Choroid plexus epithelial cell (primary cell): Measurements from ENCODE around the gene PLD1.
A peak's percentile ranks its signal among the peaks of the same experiment; 100 is the strongest.

Experiments
- DNase-seq: peaks from one replicate; pipeline ENCODE4 v3.0.0-alpha.2; 2010; ENCODE audit warnings: low read depth
- H3K4me3 ChIP-seq: 2 replicates; pipeline ENCODE4 v1.5.1; 2011; ENCODE audit warnings: low read depth, mild to moderate bottlenecking, control low read depth, low read length, moderate library complexity
- TF ChIP-seq, protein P1 (sequence below): conservative IDR thresholded peaks from 2 replicates; pipeline ENCODE4 v1.5.1; 2011; ENCODE audit warnings: low read depth, mild to moderate bottlenecking, control low read depth, inconsistent platforms, low read length, moderate library complexity

PLD1 gene

DNA sequence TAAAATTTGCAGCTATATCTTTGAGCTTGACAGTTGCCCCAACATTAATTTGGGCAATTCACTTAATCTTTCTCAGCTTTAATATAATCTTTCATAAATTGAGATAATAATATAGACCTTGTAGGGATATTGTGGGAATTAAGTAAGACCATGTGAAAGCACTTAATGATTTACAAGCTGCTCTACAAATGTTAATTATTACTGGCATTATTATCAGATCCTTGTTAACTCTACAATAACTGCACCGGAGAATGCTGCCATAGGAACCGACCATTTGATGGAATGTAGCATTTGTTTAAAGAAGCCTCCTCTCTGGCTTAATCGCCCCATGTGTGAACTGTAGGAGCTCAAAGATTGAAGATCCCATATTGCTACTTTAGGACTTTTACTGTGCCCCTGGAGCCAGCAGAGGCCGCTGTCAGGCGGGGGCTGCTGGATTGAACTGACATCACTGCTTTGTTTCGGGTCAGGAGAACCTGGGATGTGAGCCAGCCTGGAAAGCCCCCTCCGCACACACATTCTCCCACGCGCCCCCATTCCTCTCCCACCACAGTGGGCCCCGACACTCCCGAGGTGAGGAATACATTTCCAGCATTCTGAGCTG, 195.9 kb downstream of the PLD1 start:
- TF ChIP-seq, protein P1, sequence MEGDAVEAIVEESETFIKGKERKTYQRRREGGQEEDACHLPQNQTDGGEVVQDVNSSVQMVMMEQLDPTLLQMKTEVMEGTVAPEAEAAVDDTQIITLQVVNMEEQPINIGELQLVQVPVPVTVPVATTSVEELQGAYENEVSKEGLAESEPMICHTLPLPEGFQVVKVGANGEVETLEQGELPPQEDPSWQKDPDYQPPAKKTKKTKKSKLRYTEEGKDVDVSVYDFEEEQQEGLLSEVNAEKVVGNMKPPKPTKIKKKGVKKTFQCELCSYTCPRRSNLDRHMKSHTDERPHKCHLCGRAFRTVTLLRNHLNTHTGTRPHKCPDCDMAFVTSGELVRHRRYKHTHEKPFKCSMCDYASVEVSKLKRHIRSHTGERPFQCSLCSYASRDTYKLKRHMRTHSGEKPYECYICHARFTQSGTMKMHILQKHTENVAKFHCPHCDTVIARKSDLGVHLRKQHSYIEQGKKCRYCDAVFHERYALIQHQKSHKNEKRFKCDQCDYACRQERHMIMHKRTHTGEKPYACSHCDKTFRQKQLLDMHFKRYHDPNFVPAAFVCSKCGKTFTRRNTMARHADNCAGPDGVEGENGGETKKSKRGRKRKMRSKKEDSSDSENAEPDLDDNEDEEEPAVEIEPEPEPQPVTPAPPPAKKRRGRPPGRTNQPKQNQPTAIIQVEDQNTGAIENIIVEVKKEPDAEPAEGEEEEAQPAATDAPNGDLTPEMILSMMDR = peak; percentile 86
- H3K4me3 ChIP-seq = no peak overlapping the region
- DNase-seq = peak; percentile 65

DNA sequence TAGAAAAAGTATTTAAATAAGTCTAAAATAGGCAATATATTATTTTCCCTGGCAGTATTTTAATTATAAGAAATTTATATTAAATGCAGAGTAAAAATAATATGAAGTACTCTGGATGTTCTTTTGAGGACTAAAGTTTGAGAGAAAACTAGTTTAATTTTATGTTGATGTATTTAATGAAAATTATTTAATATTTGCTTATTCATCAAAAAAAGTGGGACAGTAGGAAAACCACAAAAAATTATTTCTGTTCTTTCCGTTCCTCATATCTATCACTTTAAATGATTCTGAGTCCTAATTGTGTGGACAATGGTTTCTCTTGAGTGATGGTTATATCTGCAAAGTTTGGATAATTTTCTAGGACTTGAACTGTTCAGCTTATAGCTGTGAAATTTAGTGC, 202.8 kb downstream of the PLD1 start:
- TF ChIP-seq, protein P1 = no peak
- no peak for DNase-seq
- no peak overlapping the region for H3K4me3 ChIP-seq

DNA sequence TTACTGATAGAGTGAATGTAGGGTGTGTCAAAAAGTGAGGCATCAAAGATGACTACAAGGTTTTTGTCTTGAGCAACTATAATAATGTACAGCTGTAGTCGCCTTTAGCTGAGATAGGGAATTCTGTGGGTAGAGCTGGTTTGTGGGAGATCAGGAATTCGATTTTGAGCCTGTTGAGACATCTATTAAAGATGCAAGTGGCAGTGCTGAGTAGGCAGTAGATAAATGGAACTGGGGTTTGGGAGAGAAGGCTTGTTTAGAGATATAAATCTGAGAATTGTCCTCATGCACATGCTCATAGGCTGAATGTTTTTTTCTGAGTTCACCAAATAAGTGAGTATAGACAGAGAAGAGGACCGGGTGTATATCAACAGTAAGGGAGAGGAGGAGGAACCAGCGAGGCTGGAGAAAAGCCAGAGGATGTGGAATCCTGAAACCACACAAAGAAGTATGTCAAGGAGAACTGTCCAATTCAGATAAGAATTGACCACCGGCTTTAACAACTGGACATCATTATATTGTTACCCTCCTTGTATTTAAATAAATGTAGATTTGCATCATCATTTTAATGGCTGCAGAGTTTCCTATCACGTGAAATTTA, 204.0 kb downstream of the PLD1 start:
- H3K4me3 ChIP-seq = no peak overlapping the region
- TF ChIP-seq, protein P1 = no peak
- DNase-seq = peak; percentile 64

DNA sequence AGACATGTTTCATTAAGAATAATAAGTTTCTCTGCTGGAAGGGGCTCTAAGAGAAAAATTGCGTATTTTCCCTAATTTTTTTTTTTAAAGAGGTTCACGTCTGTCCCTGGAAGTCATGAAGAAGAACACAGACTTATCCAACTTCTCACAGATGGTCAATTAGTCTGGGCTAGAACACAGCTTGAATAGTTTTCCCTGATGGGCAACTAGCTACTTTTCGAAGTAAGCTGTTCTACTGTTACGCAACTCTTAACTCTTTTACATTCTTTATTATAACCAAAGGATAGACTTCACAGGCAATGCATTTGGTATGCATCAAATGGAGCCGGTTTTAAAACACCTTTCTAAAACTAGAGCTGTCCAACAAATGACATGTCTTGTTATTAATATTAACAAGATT, 205.9 kb downstream of the PLD1 start:
- H3K4me3 ChIP-seq = no peak overlapping the region
- TF ChIP-seq, protein P1 = no peak
- no peak for DNase-seq

DNA sequence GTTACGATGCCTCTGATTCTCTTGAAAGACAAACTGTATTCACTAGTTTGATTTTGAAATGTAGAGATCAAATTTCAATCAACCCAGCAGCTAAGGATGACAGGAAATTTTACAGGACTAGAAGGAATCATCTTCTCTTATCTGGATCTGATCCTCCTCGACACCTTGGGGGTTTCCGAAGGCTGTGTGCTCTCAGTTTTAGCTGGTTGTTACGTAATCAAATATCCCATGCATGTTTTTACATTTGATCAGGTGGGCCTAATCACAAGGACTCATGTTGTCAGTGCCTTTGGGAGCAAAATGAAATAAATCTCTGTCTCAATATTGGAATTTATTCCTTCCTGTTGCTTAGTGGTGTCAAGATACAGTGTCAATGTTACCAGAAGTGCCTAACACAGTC, 208.2 kb downstream of the PLD1 start:
- TF ChIP-seq, protein P1 = no peak
- no peak for DNase-seq
- H3K4me3 ChIP-seq = no peak overlapping the region

DNA sequence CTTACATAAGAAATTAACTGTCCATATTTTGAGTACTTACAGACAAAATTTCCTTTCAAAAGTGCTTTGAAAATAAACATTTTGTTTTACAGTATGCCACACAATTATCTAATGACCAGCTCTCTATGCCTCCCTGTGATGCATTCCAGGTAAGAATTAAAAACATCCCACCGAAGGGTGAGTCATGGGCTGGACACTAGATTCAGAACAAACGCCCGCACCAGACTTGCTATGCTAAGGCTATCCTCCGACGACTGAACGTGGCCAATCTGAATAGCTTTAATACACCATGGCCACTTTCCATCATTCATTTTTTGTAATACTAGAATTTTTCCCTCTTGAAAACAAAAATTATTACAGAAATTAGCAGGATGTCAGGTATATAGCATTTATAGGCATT, 210.3 kb downstream of the PLD1 start:
- H3K4me3 ChIP-seq = no peak overlapping the region
- TF ChIP-seq, protein P1 = no peak

DNA sequence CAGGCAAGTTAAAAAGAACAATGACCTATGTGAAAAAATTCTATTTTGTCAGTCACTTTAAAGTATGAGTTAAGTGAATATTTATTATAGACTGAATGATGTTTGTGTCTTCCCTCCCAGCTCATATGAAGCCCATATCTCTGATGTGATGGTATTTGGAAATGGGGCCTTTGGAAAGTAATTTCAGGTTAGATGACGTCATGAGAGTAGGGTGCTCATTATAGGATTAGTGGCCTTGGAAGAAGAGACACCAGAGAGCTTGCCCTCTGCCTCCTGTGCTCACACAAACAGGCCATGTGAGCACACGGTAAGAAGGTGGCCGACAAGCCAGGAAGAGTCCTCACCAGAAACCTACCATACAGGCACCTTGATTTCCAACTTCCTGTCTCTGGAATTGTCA, 211.3 kb downstream of the PLD1 start:
- DNase-seq = no peak
- no peak overlapping the region for H3K4me3 ChIP-seq
- TF ChIP-seq, protein P1 = no peak

More for the DNA sequence above, 210.3 kb downstream of the PLD1 start:
- no peak for DNase-seq
